HG03354 (cell line): ENCODE measurements around the gene SLCO3A1.

Experiments used
- ATAC-seq: cut with Tn5 transposase; IDR thresholded peaks from one replicate; pipeline ENCODE4 v1.9.1; 2021; ENCODE audit warnings: mild to moderate bottlenecking; ENCODE audit not compliant: unreplicated experiment, poor library complexity, severe bottlenecking

Gene SLCO3A1

GRCh38 chr15:91898843-91899242, 45.3 kb downstream of the SLCO3A1 start:
- ATAC-seq = no peak

GRCh38 chr15:91904942-91905341, 51.4 kb downstream of the SLCO3A1 start:
- no peak for ATAC-seq

GRCh38 chr15:91908391-91908790, 54.9 kb downstream of the SLCO3A1 start:
- no peak for ATAC-seq

- no peak for ATAC-seq
These were observed 55.6 kb downstream of the SLCO3A1 start for GRCh38 chr15:91909111-91909510.

- ATAC-seq = no peak
These were observed 56.1 kb downstream of the SLCO3A1 start for GRCh38 chr15:91909574-91909973.

GRCh38 chr15:91911844-91912243, 58.3 kb downstream of the SLCO3A1 start:
- no peak for ATAC-seq

- ATAC-seq = no peak
These were observed 58.8 kb downstream of the SLCO3A1 start for GRCh38 chr15:91912336-91912735.

- ATAC-seq = no peak
These were observed 60.1 kb downstream of the SLCO3A1 start for GRCh38 chr15:91913560-91913959.

GRCh38 chr15:91915576-91915975, 62.1 kb downstream of the SLCO3A1 start:
- ATAC-seq = no peak

GRCh38 chr15:91916051-91916450, 62.5 kb downstream of the SLCO3A1 start:
- ATAC-seq = no peak

- no peak for ATAC-seq
These were observed 64.3 kb downstream of the SLCO3A1 start for GRCh38 chr15:91917686-91918360.

- no peak for ATAC-seq
These were observed 65.6 kb downstream of the SLCO3A1 start for GRCh38 chr15:91919014-91919534.

- no peak for ATAC-seq
These were observed 67.8 kb downstream of the SLCO3A1 start for GRCh38 chr15:91921188-91921842.

- ATAC-seq = no peak
These were observed 68.3 kb downstream of the SLCO3A1 start for GRCh38 chr15:91921843-91922198.

- no peak for ATAC-seq
These were observed 69.4 kb downstream of the SLCO3A1 start for GRCh38 chr15:91922646-91923547.

- no peak for ATAC-seq
These were observed 70.7 kb downstream of the SLCO3A1 start for GRCh38 chr15:91924183-91924582.

- ATAC-seq = no peak
These were observed 71.5 kb downstream of the SLCO3A1 start for GRCh38 chr15:91924837-91925495.

GRCh38 chr15:91925794-91926193, 72.3 kb downstream of the SLCO3A1 start:
- no peak for ATAC-seq

- ATAC-seq = no peak
These were observed 73.4 kb downstream of the SLCO3A1 start for GRCh38 chr15:91926908-91927270.

- no peak for ATAC-seq
These were observed 74.1 kb downstream of the SLCO3A1 start for GRCh38 chr15:91927585-91927984.
